HG03135 (cell line): Measurements from ENCODE around the gene BACH2.
"Not testable (repeated sequence)": the region's sequence is repeated elsewhere in the genome, so short reads cannot be mapped to it uniquely, and the experiment has no call there.

Experiments used
- ATAC-seq: cut with Tn5 transposase; IDR thresholded peaks from one replicate; pipeline ENCODE4 v1.9.1; 2021; ENCODE audit warnings: mild to moderate bottlenecking, moderate library complexity; ENCODE audit not compliant: unreplicated experiment

Gene BACH2

DNA sequence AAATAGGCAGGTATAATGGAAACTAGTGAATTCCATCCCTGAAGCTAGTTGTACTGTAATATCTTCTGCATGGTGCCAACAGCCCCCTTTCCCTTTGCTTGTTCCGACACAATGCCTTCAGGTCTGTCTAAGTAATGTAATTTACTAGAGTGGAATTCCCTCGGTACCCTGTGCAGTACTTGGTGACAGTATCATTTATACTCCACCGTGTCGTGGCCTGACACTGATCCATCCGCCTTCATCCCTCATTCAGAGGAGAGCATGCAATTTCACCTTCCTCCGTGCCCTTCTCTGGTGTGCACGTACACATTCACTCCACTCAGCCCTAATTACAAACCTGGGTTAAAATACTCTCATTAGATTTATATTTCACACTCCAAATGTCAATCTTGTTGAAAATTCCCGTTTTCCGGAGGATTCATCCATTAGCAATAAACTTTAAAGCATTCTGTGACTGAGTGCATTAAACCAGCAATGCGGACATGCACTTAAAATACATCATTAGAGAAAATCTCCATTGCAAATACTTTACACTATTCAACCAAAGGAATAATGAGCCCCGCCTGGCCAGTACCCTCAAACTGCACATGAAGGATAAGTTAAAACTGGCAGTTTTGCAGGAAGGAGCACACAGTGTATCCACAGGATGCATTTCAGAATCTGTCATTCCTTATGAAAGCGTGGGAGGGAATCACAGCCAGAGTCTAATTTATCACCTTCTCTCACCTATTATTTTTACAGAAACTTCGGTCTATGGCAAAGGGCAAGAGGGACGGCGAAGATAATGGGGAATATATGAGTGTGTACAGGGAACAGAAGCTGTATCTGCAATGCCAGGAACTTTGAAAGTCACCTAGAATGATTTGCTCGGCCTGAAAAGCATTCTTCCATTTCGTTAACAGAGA lies 219.9 kb downstream of the BACH2 start:
- no peak for ATAC-seq

DNA sequence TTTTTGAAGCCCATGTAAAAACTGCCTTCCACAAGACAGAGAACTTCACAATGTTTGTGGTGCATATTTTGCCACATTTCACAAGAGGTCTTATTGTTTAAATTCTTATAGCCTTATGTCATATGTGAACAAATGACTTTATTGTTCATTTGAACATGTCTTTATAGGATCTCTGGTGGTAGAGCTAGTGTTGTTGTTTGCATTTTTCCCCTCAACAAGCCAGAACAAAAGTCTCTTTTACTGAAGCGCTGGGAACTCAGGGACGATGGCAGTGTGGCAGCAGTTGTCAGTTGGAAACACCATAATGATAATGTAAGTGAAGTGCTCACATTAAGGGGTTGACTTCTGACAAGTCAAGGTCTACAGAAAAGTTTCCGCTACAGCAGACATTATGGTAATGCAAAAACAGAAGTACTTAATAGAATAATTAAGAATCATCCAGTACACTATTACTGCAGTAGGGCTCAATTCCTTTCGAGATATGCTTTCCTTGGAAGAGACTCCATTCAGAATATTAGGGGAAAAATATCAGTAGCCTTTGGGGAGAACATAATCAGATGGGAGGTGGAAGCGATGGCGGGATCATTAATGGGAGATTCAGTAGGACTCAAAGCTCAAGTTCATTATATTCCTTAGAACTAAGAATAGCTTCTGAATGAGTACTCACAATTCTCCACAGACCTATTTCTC lies 222.3 kb downstream of the BACH2 start:
- ATAC-seq, result no peak

- no peak for ATAC-seq
Measured at GRCh38 chr6:90072935-90073464, 223.6 kb downstream of the BACH2 start.

DNA sequence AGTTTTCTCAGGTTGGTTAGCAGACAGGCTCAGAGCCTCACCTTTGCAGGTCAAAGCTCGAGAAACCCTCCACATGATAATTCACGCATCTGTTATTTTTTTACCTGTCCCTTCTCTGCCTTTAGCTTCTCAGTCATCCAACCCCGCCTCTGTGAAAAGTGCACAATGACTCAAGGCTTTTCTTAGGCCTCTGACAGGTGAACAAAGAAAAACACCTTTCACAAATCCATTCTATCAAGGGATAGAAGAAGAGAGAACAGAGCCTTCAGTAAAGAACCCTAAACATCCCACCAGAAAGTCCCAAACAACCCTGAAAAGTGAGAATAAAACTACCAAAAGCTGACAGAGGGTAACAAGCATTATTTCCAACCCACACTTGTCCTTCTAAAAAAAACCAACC lies 224.1 kb downstream of the BACH2 start:
- no peak for ATAC-seq

- no peak for ATAC-seq
Measured at GRCh38 chr6:90068703-90069523, 227.7 kb downstream of the BACH2 start.

- ATAC-seq, result no peak
Measured at GRCh38 chr6:90068264-90068663, 228.4 kb downstream of the BACH2 start.

GRCh38 chr6:90066697-90067096 lies 229.9 kb downstream of the BACH2 start:
- no peak for ATAC-seq

DNA sequence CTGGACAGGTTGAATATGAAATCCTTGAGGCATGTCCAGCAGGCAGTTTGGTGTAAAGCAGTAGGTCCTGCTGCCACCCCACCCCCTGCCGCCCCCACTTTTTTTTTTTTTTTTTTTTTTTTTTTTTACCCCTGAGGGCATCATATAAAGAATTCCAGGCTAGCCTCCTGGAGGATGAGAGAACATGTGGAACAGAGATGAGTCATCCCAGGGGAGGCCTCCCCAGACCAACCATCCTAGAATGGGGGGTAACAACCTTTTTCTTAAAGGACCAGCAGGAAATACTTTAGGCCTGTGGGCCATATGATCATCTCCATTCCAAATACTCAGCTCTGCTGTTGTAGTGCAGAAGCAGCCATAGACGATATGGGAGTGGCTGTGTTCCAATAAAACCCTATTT lies 231.5 kb downstream of the BACH2 start:
- no peak for ATAC-seq

DNA sequence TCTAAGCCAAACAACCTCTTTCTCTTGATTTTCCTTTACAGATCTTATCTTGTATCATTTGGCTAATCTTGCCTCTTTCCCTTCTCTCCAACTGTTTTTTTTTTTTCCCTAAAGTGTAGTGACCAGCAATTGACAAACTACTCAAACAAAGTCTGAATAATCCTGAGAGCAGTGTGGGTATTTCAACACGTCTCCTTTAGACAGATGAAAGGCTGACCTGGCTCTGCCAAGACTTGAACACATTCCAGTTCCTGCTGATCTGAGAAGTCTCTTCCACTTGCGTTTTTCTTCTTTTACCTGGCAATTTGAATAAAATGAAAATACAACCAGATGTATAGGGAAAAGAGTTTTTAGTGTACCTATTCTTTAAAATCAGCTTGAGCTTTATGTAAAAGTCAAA lies 234.0 kb downstream of the BACH2 start:
- no peak for ATAC-seq

DNA sequence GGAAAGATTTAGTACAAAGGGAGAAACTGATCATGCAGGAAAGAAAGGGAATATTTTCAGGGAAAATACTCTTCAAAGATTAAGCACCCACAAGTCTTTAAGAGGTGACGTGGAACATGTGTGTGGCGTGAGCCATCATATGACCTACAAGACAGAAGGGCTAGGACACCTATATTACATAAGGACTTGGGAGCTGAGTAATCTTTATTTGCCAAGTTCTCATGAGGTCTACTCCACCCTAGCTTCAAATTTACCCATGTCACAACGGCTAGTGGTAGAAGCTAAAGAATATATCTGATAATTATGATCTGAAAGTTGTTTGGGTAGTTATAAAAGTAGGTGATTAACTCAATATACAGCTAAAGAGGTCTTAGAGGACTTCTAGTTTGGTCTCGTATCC lies 234.6 kb downstream of the BACH2 start:
- no peak for ATAC-seq

DNA sequence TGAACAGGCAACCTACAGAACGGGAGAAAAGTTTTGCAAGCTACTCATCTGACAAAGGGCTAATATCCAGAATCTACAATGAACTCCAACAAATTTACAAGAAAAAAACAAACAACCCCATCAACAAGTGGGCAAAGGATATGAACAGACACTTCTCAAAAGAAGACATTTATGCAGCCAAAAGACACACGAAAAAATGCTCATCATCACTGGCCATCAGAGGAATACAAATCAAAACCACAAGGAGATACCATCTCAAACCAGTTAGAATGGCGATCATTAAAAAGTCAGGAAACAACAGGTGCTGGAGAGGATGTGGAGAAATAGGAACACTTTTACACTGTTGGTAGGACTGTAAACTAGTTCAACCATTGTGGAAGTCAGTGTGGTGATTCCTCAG lies 237.5 kb downstream of the BACH2 start:
- ATAC-seq, result not testable (repeated sequence)

GRCh38 chr6:90055924-90056323 lies 240.7 kb downstream of the BACH2 start:
- not testable (repeated sequence) for ATAC-seq

GRCh38 chr6:90054193-90054592 lies 242.4 kb downstream of the BACH2 start:
- ATAC-seq, result not testable (repeated sequence)

GRCh38 chr6:90053614-90054013 lies 243.0 kb downstream of the BACH2 start:
- ATAC-seq, result no peak

GRCh38 chr6:90049295-90049694 lies 247.3 kb downstream of the BACH2 start:
- no peak for ATAC-seq

DNA sequence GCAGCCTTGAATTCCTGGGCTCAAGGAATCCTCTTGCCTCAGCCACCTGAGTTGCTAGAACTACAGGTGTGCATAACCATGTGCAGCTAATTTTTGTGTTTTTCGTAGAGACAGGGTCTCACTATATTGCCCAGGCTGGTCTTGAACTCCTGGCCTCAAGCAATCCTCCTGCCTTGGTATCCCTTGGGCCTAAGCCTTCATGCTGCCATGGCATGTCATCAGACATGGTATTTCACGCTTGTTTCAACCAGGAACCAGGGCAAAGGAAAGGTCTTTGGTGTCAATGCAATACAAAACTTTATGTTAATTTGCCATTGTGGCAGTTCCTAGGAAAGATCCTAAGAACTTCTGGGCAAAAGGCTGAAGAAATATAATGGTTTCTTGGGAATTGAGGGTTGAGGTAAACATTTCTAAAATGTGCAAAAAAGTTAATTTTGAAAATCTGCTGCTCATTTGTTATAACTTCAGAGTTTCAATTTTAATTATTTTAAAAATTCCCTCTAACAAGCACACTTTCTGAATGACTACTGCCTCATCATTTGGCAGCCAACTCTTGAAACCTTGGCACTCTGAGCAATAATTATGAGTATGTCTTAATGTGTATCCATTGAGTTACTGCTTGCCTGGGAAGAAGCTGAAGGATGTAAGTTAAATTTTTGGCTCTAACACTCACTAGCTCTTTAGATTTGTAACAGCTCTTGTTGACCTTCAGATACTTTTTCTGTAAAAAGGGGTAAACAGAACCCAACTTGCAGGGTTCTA lies 248.3 kb downstream of the BACH2 start:
- no peak for ATAC-seq

DNA sequence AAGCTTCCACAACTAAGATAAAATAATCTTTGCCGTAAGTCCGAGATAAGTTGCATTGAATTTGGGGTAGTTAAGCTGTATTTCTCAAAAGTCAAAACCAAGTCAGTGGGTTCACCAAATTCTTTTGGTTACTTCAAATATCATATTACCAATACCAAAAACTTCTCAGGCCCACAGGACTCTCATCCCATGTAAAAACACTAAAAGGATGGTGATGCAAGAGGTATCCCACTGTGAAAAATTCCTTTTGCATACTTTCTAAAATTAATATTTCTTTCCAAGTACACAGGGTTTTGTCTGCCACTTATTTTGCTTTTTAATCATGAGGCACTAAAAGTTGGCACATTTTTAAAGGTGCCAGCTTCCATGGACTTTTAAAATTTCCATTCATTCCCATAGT lies 251.1 kb downstream of the BACH2 start:
- no peak for ATAC-seq

DNA sequence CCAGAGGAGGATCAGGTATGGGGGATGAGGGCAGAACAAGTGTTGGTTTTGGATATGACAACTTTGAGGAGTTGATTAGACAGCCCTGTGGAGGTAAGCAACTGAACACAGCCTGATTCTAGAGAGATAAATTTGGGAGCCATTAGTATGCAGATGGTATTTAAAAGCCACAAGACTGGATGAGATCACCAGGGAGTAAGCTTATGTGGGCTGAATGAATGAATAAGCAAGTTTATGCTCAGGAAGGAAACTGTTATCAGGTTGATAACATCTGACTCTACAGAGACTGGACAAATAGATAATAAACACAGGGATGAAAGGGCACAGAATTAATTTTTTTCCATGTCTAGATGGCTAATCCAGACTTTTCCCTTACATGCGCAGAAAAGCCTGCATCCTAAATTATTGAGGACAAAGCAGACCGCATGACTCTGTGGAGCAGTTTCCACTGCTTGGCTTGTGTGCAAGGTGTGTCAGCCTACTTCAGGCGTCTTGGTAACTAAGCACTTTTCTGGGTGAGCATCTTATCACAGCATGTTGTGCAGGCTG lies 251.7 kb downstream of the BACH2 start:
- no peak for ATAC-seq

GRCh38 chr6:90044182-90044832 lies 252.3 kb downstream of the BACH2 start:
- no peak for ATAC-seq

- ATAC-seq, result no peak
Measured at GRCh38 chr6:90040931-90041330, 255.7 kb downstream of the BACH2 start.
